HCT116 (cell line): ENCODE results near the gene NARS2. TPM values are rescaled to one million over a fixed set of nuclear protein-coding genes. Genes with fewer than 3 reads are reported as not detected.

Source experiments
- ATAC-seq: fragments of 200-7000 bp; cut with Tn5 transposase; 2 replicates; pipeline ENCODE4 v1.9.1; 2020; ENCODE audit warnings: mild to moderate bottlenecking, moderate library complexity
- BruUV-seq: library from RNA; stranded (reverse); fragments of 400-500 nt; replicated peaks from 2 replicates; lab custom pipeline; 2021; lab: Mats Ljungman, UMichigan
- CTCF ChIA-PET: fragments of 300-600 bp; sonication (Branson Sonifier 250); formaldehyde crosslinking; loops from one replicate; lab custom pipeline; 2021; ENCODE audit warnings: antibody characterized with exemption; lab: Charles Lee
- POLR2A ChIA-PET: fragments of 300-600, 350-600 bp; sonication (Branson Sonifier 250); formaldehyde crosslinking; loops from one replicate; lab custom pipeline; 2021; ENCODE audit warnings: antibody characterized with exemption; lab: Charles Lee
- RAD21 ChIA-PET, 2 experiments: fragments of 300-600 bp; sonication (Branson Sonifier 250); formaldehyde crosslinking; loops; one replicate each; lab custom pipeline; 2023; ENCODE audit warnings: low total read pairs in 2 of 2; ENCODE audit not compliant: uncharacterized antibody in 2 of 2, unreplicated experiment in 2 of 2, low non-redundant PET in 1 of 2; lab: Charles Lee
- DNase-seq: peaks from one replicate; pipeline ENCODE4 v3.0.0-alpha.2; 2010; ENCODE audit warnings: low read depth, low spot score
- H2AFZ ChIP-seq: fragments of 200-600 bp; shearing (Covaris generic), sonication (generic); 2 replicates; pipeline ENCODE4 v1.6.1; 2017; ENCODE audit warnings: low read depth, mixed run types, mixed read lengths, antibody characterized with exemption, low read length; ENCODE audit not compliant: poor library complexity, severe bottlenecking
- H3K27ac ChIP-seq: 2 replicates; pipeline ENCODE4 v1.5.1; 2012; ENCODE audit warnings: low read depth, low read length
- H3K27me3 ChIP-seq: fragments of 200-600 bp; sonication (generic); 2 replicates; pipeline ENCODE4 v1.6.1; 2016; ENCODE audit warnings: mixed run types, low read length, mixed read lengths; ENCODE audit not compliant: insufficient read depth
- H3K36me3 ChIP-seq, 2 experiments: fragments of 200-500 bp in 1 of 2; fragments of 200-600 bp in 1 of 2; sonication (Bioruptor generic) in 1 of 2; sonication (generic) in 1 of 2; 2 replicates each; pipeline versions ENCODE4 v1.5.1 to v1.6.1; 2014 to 2016; ENCODE audit warnings: low read length in 2 of 2, inconsistent platforms in 1 of 2, mixed read lengths in 1 of 2, mixed run types in 1 of 2; ENCODE audit not compliant: insufficient read depth in 2 of 2, control insufficient read depth in 1 of 2
- H3K4me1 ChIP-seq, 2 experiments: fragments of 200-600 bp in 1 of 2; sonication (generic) in 1 of 2; 2 replicates each; pipeline versions ENCODE4 v1.5.1 to v1.6.1; 2012 to 2017; ENCODE audit warnings: low read length in 2 of 2, inconsistent platforms in 1 of 2, mild to moderate bottlenecking in 1 of 2, mixed read lengths in 1 of 2, mixed run types in 1 of 2, moderate library complexity in 1 of 2; ENCODE audit not compliant: insufficient read depth in 2 of 2, control insufficient read depth in 1 of 2
- H3K4me2 ChIP-seq: fragments of 200-600 bp; sonication (generic); 2 replicates; pipeline ENCODE4 v1.6.1; 2017; ENCODE audit warnings: mixed run types, low read length, mixed read lengths
- H3K4me3 ChIP-seq, 2 experiments: fragments of 200-600 bp in 1 of 2; sonication (generic) in 1 of 2; replicated peaks in 1 of 2; 2 replicates each; pipeline ENCODE4 v1.5.1; 2011 to 2016; ENCODE audit warnings: low read length in 2 of 2, control low read depth in 1 of 2, low read depth in 1 of 2, mild to moderate bottlenecking in 1 of 2, mixed read lengths in 1 of 2, mixed run types in 1 of 2
- H3K79me2 ChIP-seq: fragments of 200-600 bp; sonication (generic); 2 replicates; pipeline ENCODE4 v1.6.1; 2017; ENCODE audit warnings: mild to moderate bottlenecking, mixed run types, low read length, moderate library complexity, mixed read lengths; ENCODE audit not compliant: insufficient read depth
- H3K9ac ChIP-seq: fragments of 200-600 bp; sonication (generic); 2 replicates; pipeline ENCODE4 v1.6.1; 2016; ENCODE audit warnings: low read length, mixed read lengths
- H3K9me2 ChIP-seq: fragments of 200-600 bp; sonication (generic), shearing (Covaris generic); 2 replicates; pipeline ENCODE4 v1.6.1; 2017; ENCODE audit warnings: mixed run types, mild to moderate bottlenecking, moderate library complexity; ENCODE audit not compliant: insufficient read depth
- H3K9me3 ChIP-seq, 2 experiments: fragments of 200-500 bp in 1 of 2; fragments of 200-600 bp in 1 of 2; sonication (Bioruptor generic) in 1 of 2; sonication (generic) in 1 of 2; 2 replicates each; pipeline ENCODE4 v1.6.1; 2014 to 2017; ENCODE audit warnings: low read length in 2 of 2, mixed read lengths in 2 of 2, inconsistent platforms in 1 of 2, low read depth in 1 of 2, mild to moderate bottlenecking in 1 of 2, mixed run types in 1 of 2, moderate library complexity in 1 of 2; ENCODE audit not compliant: control insufficient read depth in 1 of 2, insufficient read depth in 1 of 2
- H4K20me1 ChIP-seq: fragments of 200-600 bp; sonication (generic), shearing (Covaris generic); 2 replicates; pipeline ENCODE4 v1.6.1; 2017; ENCODE audit warnings: mixed run types, mild to moderate bottlenecking, moderate library complexity; ENCODE audit not compliant: insufficient read depth
- CEBPB ChIP-seq: IDR thresholded peaks from 2 replicates; pipeline ENCODE4 v1.6.1; 2012; ENCODE audit warnings: low read depth
- CTCF ChIP-seq, 3 experiments: fragments of 200-600 bp in 1 of 3; sonication (generic) in 1 of 3; IDR thresholded peaks in 2 of 3; conservative IDR thresholded peaks in 1 of 3; 2 replicates each; pipeline ENCODE4 v1.5.1; 2012 to 2017; ENCODE audit warnings: low read depth in 2 of 3, low read length in 2 of 3, antibody characterized with exemption in 1 of 3, borderline replicate concordance in 1 of 3, control low read depth in 1 of 3, mild to moderate bottlenecking in 1 of 3, mixed read lengths in 1 of 3, mixed run types in 1 of 3, moderate library complexity in 1 of 3; ENCODE audit not compliant: insufficient read depth in 1 of 3
- ELF1 ChIP-seq: IDR thresholded peaks from 2 replicates; pipeline ENCODE4 v1.6.1; 2012; ENCODE audit warnings: low read depth, borderline replicate concordance
- EZH2phosphoT487 ChIP-seq: fragments of 200-600 bp; IDR thresholded peaks from 2 replicates; pipeline ENCODE4 v1.6.1; 2018; ENCODE audit warnings: antibody characterized with exemption, borderline replicate concordance
- JUND ChIP-seq: IDR thresholded peaks from 2 replicates; pipeline ENCODE4 v1.6.1; 2012
- MAX ChIP-seq: IDR thresholded peaks from 2 replicates; pipeline ENCODE4 v1.6.1; 2012
- POLR2A ChIP-seq: IDR thresholded peaks from 2 replicates; pipeline ENCODE4 v1.7.0; 2011; ENCODE audit warnings: borderline replicate concordance; ENCODE audit not compliant: insufficient read depth, insufficient read length; ENCODE audit errors: extremely low read depth
- POLR2AphosphoS5 ChIP-seq: IDR thresholded peaks from 2 replicates; pipeline ENCODE4 v1.6.1; 2011; ENCODE audit warnings: mild to moderate bottlenecking, low read depth, low read length, moderate library complexity
- RAD21 ChIP-seq: IDR thresholded peaks from 2 replicates; pipeline ENCODE4 v1.6.1; 2012; ENCODE audit warnings: low read depth, mild to moderate bottlenecking
- REST ChIP-seq: IDR thresholded peaks from 2 replicates; pipeline ENCODE4 v1.6.1; 2012; ENCODE audit warnings: low read depth
- SIN3A ChIP-seq: IDR thresholded peaks from 2 replicates; pipeline ENCODE4 v1.6.1; 2012; ENCODE audit warnings: low read depth
- SP1 ChIP-seq: IDR thresholded peaks from 2 replicates; pipeline ENCODE4 v1.6.1; 2012; ENCODE audit warnings: low read depth
- TCF7L2 ChIP-seq: IDR thresholded peaks from 2 replicates; pipeline ENCODE4 v1.7.0; 2011; ENCODE audit warnings: borderline replicate concordance, inconsistent platforms; ENCODE audit not compliant: insufficient read depth, insufficient read length; ENCODE audit errors: extremely low read depth
- ZBTB33 ChIP-seq: IDR thresholded peaks from 2 replicates; pipeline ENCODE4 v1.6.1; 2011; ENCODE audit warnings: mild to moderate bottlenecking, low read length, moderate library complexity; ENCODE audit not compliant: insufficient replicate concordance; ENCODE audit errors: extremely low read depth
- ZFX ChIP-seq: fragments of 450-650 bp; IDR thresholded peaks from 2 replicates; pipeline ENCODE4 v1.6.1; 2017
- ZNF274 ChIP-seq: fragments of 200-500 bp; sonication (Bioruptor generic); IDR thresholded peaks from 2 replicates; pipeline ENCODE4 v1.6.1; 2014; ENCODE audit warnings: mild to moderate bottlenecking, low read depth, low read length, inconsistent platforms
- intact Hi-C: fragments of 100-400 bp; cut with micrococcal nuclease; formaldehyde crosslinking; loops from 2 replicates; pipeline ENCODE4 v1.10.0; 2022
- total RNA-seq: library from RNA; stranded (reverse); gene quantifications from one replicate; pipeline ENCODE4 v1.2.1, GENCODE V29; 2021; ENCODE audit not compliant: unreplicated experiment

NARS2 gene
- total RNA-seq, 1 experiment from 2014 or later: 26.0 TPM

- no peak for ATAC-seq
- CTCF ChIA-PET: interaction anchor here (0.7 kb wide), 1 partner anchor 165 kb away, joined by 3 read pairs; no protein-coding TSS in a partner anchor
- no peaks in the 10 kb centered on the region for H3K9me3 ChIP-seq
- no peaks in the 10 kb centered on the region for H3K79me2 ChIP-seq
- H2AFZ ChIP-seq: no peak overlapping the region
- no peak overlapping the region for H3K4me3 ChIP-seq
- intact Hi-C loops: no loop called here
- H3K4me1 ChIP-seq: no peaks in the 10 kb centered on the region
- RAD21 ChIA-PET: no interaction called here
- POLR2A ChIA-PET: no interaction called here
- no peak for TF ChIP-seq ELF1
- no peak for TF ChIP-seq POLR2A
- TF ChIP-seq CTCF (IDR thresholded peaks at IDR 0.05 in 2 of 3, conservative IDR thresholded peaks at IDR 0.05 in 1 of 3; ENCODE audit: borderline replicate concordance in 1 of 3, insufficient read depth in 1 of 3, low read depth in 2 of 3, low read length in 2 of 3): no peak
- TF ChIP-seq EZH2phosphoT487: no peak
- TF ChIP-seq POLR2AphosphoS5: no peak
- no peak for TF ChIP-seq SIN3A
- no peak for TF ChIP-seq ZFX
- no peak for TF ChIP-seq RAD21
- no peak for TF ChIP-seq CEBPB
- TF ChIP-seq MAX: no peak
- no peak for TF ChIP-seq TCF7L2
- TF ChIP-seq SP1: no peak
- no peak for TF ChIP-seq ZBTB33
- no peak for TF ChIP-seq JUND
- no peak for TF ChIP-seq ZNF274
- no peak for TF ChIP-seq REST
- TF ChIP-seq, all 23 proteins: peak for 0
- no peaks in the 10 kb centered on the region for H3K9me2 ChIP-seq
- BruUV-seq: no TSS peak
- H3K27ac ChIP-seq: no peak overlapping the region
- no peak for DNase-seq
- no peaks in the 10 kb centered on the region for H3K36me3 ChIP-seq
- H4K20me1 ChIP-seq: no peaks in the 10 kb centered on the region
- no peak overlapping the region for H3K9ac ChIP-seq
- no peak overlapping the region for H3K4me2 ChIP-seq
- no peaks in the 10 kb centered on the region for H3K27me3 ChIP-seq
Measured at GRCh38 chr11:78399136-78399535, 175.5 kb downstream of the NARS2 start.
